Ovary (tissue), 9 donors: ENCODE measurements around the gene CCR8. TPM values are rescaled to one million over a fixed set of nuclear protein-coding genes. Genes with fewer than 3 reads are reported as not detected.

Experiments used
- DNase-seq, 5 donors: peaks; one replicate each; pipeline ENCODE4 v3.0.0-alpha.2; 2019 to 2020
- H3K27ac ChIP-seq, 2 donors: fragments of 200-600 bp; one replicate each; pipeline versions ENCODE4 v1.5.1 to v1.8.0; 2019 to 2022
- H3K27me3 ChIP-seq: fragments of 200-600 bp; one replicate; pipeline ENCODE4 v1.8.0; 2022
- H3K36me3 ChIP-seq: fragments of 200-600 bp; sonication (generic); one replicate; pipeline ENCODE4 v1.5.1; 2019
- H3K4me1 ChIP-seq: one replicate; pipeline ENCODE4 v1.8.1; 2013; ENCODE audit warnings: mild to moderate bottlenecking, moderate library complexity; ENCODE audit not compliant: insufficient read depth
- H3K4me3 ChIP-seq: fragments of 200-600 bp; sonication (generic); one replicate; pipeline ENCODE4 v1.5.1; 2017
- H3K9me3 ChIP-seq, 2 donors: fragments of 200-600 bp in 1 of 2; sonication (generic) in 1 of 2; one replicate each; pipeline versions ENCODE4 v1.5.1 to v1.8.1; 2013 to 2019; ENCODE audit warnings: mild to moderate bottlenecking in 1 of 2, moderate library complexity in 1 of 2
- EP300 ChIP-seq: sonication (generic); formaldehyde crosslinking; IDR thresholded peaks from one replicate; pipeline ENCODE4 v1.6.1; 2017; ENCODE audit warnings: antibody characterized with exemption
- POLR2A ChIP-seq: fragments of 450-650 bp; IDR thresholded peaks from one replicate; pipeline ENCODE4 v1.6.1; 2017; ENCODE audit warnings: antibody characterized with exemption, mild to moderate bottlenecking, moderate library complexity
- WGBS, 3 donors: extraction: QIAGEN DNeasy Blood & Tissue Kit in 1 of 3; methylation state at CpG; one replicate each; pipeline versions ENCODE4 v1.1.5 to v1.1.7; 2013 to 2017; 5-methylcytosine and 5-hydroxymethylcytosine counted together
- intact Hi-C, 4 donors: fragments of 100-400 bp; cut with DNase I; formaldehyde crosslinking; loops; one replicate each; pipeline versions ENCODE4 v1.11.0 to v1.15.1; 2022 to 2023
- polyA plus RNA-seq, 2 donors: library from polyadenylated mRNA; stranded (reverse); fragments of 200-250 nt in 1 of 2; fragments of 350-450 nt in 1 of 2; fragmentation: Illumina TruSeq in 1 of 2; extraction: RNeasy Lipid Tissue Mini Kit (QIAGEN cat#74804) in 1 of 2; gene quantifications; one replicate each; pipeline ENCODE4 v1.2.3, GENCODE V29; 2013 to 2014
- total RNA-seq, 7 donors: library from RNA; depleted of rRNA in 2 of 7; stranded (reverse); fragments of >200 nt in 2 of 7; fragmentation: NEBNext Ultra II Directional in 3 of 7; extraction: Animal tissue kit (Norgen Biotek cat#: 25700) in 3 of 7; gene quantifications; one replicate each; pipeline versions ENCODE4 v1.1.0 to v1.2.4, GENCODE V29; 2016 to 2023
- TF ChIP-seq, protein P1 (sequence below), 3 donors: fragments of 450-650 bp in 2 of 3; fragments of 200-600 bp in 1 of 3; IDR thresholded peaks; one replicate each; pipeline versions ENCODE4 v1.5.1 to v1.8.0; 2016 to 2022; ENCODE audit warnings: antibody characterized with exemption in 3 of 3, mild to moderate bottlenecking in 1 of 3
- donor health status: DM: no; HTN: no; CAD: no; lungs with moderate emphysema.
- donor health status: DM: no; HTN: no; CAD: no.
- donor health status: Bipolar disorder and iron deficiency.
- donor health status: DM: yes; HTN: yes; CAD: no.
- donor health status: DM: no; HTN: no; CAD: no.
- donor health status: DM: yes; HTN: yes; CAD: no.

The CCR8 gene
- total and polyA plus RNA-seq, 9 donors, result 0.23 TPM; not detected in 8

DNA sequence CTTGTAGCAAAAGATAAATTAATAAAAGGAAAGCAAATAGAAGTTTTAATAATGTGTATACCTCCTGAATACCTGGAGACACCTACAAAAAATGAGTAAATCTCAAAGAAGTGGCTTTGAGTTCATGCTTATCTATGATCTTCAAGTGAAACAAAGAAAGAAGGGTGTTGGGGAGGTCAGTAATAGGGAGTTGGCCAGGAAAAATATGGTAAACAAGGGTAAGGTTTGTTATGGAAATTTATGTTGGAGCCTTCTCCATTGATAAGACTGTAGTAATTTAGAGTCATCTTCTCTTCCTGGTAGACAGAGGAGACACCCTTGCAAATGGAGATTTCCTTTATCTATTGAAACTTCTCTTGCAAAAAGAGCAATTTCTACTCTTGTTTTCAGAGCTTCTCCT, 6.6 kb upstream of the CCR8 start:
- H3K4me3 ChIP-seq, result no peak overlapping the region
- TF ChIP-seq POLR2A (no peak), EP300 (no peak)
- TF ChIP-seq, protein P1, sequence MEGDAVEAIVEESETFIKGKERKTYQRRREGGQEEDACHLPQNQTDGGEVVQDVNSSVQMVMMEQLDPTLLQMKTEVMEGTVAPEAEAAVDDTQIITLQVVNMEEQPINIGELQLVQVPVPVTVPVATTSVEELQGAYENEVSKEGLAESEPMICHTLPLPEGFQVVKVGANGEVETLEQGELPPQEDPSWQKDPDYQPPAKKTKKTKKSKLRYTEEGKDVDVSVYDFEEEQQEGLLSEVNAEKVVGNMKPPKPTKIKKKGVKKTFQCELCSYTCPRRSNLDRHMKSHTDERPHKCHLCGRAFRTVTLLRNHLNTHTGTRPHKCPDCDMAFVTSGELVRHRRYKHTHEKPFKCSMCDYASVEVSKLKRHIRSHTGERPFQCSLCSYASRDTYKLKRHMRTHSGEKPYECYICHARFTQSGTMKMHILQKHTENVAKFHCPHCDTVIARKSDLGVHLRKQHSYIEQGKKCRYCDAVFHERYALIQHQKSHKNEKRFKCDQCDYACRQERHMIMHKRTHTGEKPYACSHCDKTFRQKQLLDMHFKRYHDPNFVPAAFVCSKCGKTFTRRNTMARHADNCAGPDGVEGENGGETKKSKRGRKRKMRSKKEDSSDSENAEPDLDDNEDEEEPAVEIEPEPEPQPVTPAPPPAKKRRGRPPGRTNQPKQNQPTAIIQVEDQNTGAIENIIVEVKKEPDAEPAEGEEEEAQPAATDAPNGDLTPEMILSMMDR (IDR thresholded peaks at IDR 0.05), result no peak
- no peak for DNase-seq
- no peaks in the 10 kb centered on the region for H3K9me3 ChIP-seq
- no peaks in the 10 kb centered on the region for H3K4me1 ChIP-seq
- H3K27me3 ChIP-seq, result no peaks in the 10 kb centered on the region
- no peak overlapping the region for H3K27ac ChIP-seq
- intact Hi-C loops, result no loop called here
- no peaks in the 10 kb centered on the region for H3K36me3 ChIP-seq

DNA sequence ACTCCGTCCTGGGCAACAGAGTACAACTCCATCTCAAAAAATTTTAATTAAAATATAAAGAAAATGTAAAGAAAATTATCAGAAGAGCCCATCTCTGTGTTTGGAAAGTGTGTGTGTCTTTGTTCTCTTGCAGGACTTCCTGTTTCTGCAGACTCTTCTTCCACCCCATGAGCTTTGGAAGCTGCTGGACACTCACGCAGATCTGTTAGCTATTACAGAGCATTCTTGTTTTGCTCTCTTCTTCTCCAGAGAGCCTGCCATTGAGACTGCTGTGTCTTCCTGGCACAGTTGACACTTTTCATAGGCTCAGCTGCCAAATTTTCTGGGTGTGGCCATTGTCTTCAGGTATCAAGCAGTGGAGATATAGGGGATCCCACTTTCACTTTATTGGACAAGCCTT, 6.0 kb upstream of the CCR8 start:
- Histone ChIP-seq H3K4me3 (no peak overlapping the region), H3K36me3 (no peaks in the 10 kb centered on the region), H3K27ac (no peak overlapping the region), H3K4me1 (no peaks in the 10 kb centered on the region), H3K27me3 (no peaks in the 10 kb centered on the region), H3K9me3 (no peaks in the 10 kb centered on the region)
- intact Hi-C loops, result no loop called here
- 86 to 92% (median 91%) methylated on average over 2 of the region's 2 CpGs for WGBS, 3 donors
- no peak for TF ChIP-seq EP300
- TF ChIP-seq, protein P1 (IDR thresholded peaks at IDR 0.05), result no peak
- no peak for TF ChIP-seq POLR2A
- no peak for DNase-seq

DNA sequence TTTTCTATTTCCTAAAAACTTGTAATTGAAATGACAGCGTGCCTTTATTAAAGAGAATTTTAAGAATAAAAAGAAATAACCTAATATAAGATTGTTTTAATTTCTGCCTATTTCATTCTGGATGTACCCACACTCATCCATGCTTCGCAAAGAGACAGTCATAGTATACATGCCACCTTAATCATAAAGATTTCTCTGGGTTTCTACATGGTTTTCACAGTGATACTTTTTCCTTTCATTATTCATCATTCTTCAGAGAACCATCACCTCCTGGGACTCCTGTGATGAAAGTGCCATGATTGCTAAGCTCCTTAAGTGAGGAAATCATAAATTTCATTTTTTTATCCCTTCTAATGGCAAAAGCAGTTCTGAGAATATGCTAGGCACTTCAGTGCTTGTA, 4.3 kb upstream of the CCR8 start:
- Histone ChIP-seq H3K9me3 (no peaks in the 10 kb centered on the region), H3K27me3 (no peaks in the 10 kb centered on the region), H3K36me3 (no peaks in the 10 kb centered on the region), H3K27ac (no peak overlapping the region), H3K4me3 (no peak overlapping the region), H3K4me1 (no peaks in the 10 kb centered on the region)
- no peak for DNase-seq
- TF ChIP-seq, protein P1 (IDR thresholded peaks at IDR 0.05), result no peak
- TF ChIP-seq POLR2A, result no peak
- no peak for TF ChIP-seq EP300
- intact Hi-C loops, result no loop called here
- 93 to 98% (median 95%) methylated on average over 2 of the region's 2 CpGs for WGBS, 3 donors

DNA sequence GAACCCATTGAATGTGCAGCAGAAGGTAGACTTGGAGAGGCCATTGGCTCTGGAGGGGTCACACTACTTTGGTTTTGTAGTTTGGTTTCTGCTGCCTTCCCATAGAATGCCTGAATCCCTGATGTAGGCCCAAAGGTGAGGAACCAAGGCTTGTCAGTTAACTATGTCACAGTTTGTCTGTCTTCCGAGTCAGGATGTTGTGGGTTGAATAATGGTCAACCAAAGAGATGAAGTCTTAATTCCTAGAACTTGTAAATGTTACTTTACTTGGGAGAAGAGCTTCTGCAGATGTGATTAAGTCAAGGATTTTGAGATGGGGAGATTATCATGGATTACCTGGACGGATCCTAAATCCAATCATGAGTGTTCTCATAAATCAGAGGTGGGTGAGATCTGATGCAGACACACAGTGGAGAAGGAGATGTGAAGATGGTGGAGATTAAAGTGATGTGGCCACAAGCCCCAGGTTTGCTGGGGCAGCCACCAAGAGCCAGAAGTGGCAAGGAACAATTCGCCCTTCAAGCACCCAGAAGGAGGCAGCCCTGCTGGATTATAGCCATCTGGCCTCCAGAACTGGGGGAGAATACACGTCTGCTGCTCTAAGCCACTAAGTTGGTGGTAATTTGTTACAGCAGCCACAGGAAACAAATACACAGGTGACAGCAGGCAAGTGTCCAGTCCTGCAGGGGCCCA, 2.3 kb upstream of the CCR8 start:
- H3K4me1 ChIP-seq, result no peaks in the 10 kb centered on the region
- TF ChIP-seq EP300 (no peak), POLR2A (no peak)
- TF ChIP-seq, protein P1 (IDR thresholded peaks at IDR 0.05), result no peak
- no peaks in the 10 kb centered on the region for H3K27me3 ChIP-seq
- intact Hi-C loops, result no loop called here
- WGBS, 3 donors, result 86 to 93% (median 89%) methylated on average over 4 of the region's 4 CpGs
- DNase-seq, result no peak
- H3K36me3 ChIP-seq, result no peaks in the 10 kb centered on the region
- no peaks in the 10 kb centered on the region for H3K9me3 ChIP-seq
- no peak overlapping the region for H3K4me3 ChIP-seq
- no peak overlapping the region for H3K27ac ChIP-seq
